GM12864 (cell line): Measurements from ENCODE around the gene NNT.
"Not testable (repeated sequence)": the region's sequence is repeated elsewhere in the genome, so short reads cannot be mapped to it uniquely, and the experiment has no call there.

ENCODE experiments used
- DNase-seq: peaks from one replicate; pipeline ENCODE4 v3.0.0-alpha.2; 2011; ENCODE audit warnings: low read depth
- H3K4me3 ChIP-seq: 2 replicates; pipeline ENCODE4 v1.5.1; 2011; ENCODE audit warnings: mild to moderate bottlenecking, low read depth, low read length, control low read depth
- CTCF ChIP-seq: IDR thresholded peaks from 2 replicates; pipeline ENCODE4 v1.5.1; 2011; ENCODE audit warnings: low read depth, mild to moderate bottlenecking, moderate library complexity, low read length, control low read depth, inconsistent platforms; ENCODE audit errors: missing control alignments

Gene NNT

GRCh38 chr5:43729846-43730478 lies 127.0 kb downstream of the NNT start:
- DNase-seq, result no peak
- no peak overlapping the region for H3K4me3 ChIP-seq
- peak; percentile 28 for TF ChIP-seq CTCF

GRCh38 chr5:43730832-43731342 lies 127.9 kb downstream of the NNT start:
- DNase-seq, result no peak
- no peak for TF ChIP-seq CTCF

GRCh38 chr5:43731573-43731972 lies 128.6 kb downstream of the NNT start:
- DNase-seq, result no peak
- TF ChIP-seq CTCF, result no peak
- no peak overlapping the region for H3K4me3 ChIP-seq

More at GRCh38 chr5:43730832-43731342, 127.9 kb downstream of the NNT start:
- no peak overlapping the region for H3K4me3 ChIP-seq

DNA sequence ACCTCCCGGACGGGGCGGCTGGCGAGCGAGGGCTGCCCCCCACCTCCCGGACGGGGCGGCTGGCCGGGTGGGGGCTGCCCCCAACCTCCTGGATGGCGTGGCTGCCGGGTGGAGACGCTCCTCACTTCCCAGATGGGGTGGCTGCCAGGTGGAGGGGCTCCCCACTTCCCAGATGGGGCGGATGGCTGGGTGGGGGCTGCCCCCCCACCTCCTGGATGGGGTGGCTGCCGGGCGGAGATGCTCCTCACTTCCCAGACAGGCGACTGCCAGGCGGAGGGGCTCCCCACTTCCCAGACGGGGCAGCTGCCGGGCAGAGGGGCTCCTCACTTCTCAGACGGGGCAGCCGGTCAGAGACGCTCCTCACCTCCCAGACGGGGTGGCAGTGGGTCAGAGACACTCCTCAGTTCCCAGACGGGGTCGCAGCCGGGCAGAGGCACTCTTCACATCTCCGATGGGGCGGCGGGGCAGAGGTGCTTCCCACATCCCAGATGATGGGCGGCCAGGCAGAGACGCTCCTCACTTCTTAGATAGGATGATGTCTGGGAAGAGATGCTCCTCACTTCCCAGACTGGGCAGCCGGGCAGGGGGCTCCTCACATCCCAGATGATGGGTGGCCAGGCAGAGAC lies 143.1 kb downstream of the NNT start:
- not testable (repeated sequence) for H3K4me3 ChIP-seq, DNase-seq

DNA sequence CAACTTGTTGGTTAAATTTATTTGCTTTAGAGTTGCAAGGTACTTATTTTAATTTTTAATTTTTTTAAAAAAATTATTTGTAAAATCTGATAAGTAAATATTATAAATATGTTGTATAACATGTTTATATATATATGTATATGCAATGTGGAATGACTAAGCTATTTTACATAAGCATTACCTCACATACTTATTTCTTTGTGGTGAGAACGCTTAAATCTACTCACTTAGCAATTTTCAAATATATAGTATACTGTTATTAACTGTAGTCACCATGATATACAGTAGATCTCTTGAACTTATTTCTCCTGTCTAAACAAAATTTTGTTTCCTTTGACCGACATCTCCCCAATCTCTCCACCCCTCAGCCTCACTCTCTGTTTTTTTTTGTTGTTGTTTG lies 147.8 kb downstream of the NNT start:
- TF ChIP-seq CTCF, result no peak
- DNase-seq, result no peak
- H3K4me3 ChIP-seq, result no peak overlapping the region

DNA sequence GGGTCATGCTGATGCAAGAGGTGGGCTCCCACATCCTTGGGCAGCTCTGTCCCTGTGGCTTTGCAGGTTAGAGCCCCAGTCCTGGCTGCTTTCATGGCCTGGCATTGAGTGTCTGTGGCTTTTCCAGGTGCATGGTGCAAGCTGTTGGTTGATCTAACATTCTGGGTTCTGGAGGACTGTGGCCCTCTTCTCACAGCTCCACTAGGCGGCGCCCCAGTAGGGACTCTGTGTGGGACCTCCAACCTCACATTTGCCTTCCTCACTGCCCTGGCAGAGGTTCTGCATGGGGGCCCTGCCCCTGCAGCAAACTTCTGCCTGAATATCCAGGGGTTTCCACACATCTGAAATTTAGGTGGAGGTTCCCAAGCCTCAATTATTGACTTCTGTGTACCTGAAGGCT lies 150.1 kb downstream of the NNT start:
- peak; percentile 44 for TF ChIP-seq CTCF
- H3K4me3 ChIP-seq, result no peak overlapping the region
- no peak for DNase-seq
